ENCODE measurements around the gene SCRT2.

SCRT2 gene

DNA sequence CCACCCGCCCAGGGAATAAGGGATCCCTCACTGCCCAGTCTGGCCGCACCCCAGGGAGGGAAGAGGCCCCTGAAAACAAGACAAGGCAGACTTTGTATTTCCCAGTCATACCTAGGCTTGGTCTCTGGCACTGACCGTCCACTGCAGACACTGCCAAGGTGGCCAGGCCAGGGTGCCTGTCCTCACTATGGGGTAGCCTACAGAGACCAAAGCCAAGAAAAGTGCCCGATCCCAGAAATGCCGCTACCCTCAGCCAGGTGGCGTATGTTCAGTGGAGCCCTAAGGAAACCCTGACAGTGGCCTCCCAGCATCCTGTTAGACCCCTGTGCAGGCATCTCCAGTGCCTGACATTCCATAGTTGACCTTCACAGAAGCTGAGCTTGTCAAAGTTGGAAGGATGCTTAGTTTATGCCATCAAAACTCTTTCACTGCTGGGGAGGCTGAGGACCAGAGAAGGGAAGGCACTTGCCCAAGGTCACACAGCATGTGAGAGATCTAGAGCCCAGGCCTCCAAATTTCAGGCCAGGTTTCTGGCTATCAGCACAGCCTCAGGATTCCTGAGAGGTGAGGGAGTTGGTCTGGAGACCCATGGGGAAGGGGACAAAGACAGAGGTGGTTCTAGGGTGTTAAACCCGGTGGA lies 2.5 kb downstream of the SCRT2 start:
- H3K36me3 ChIP-seq (ENCODE audit: insufficient read depth), result no peaks in the 10 kb centered on the region
- peaks cover 45% of the 10 kb centered on the region for H3K27me3 ChIP-seq (ENCODE audit: insufficient read depth, low read depth)
- H3K27ac ChIP-seq, result no peak overlapping the region
- no peaks in the 10 kb centered on the region for H3K79me2 ChIP-seq (ENCODE audit: insufficient read depth, low read depth)
- H2AFZ ChIP-seq (ENCODE audit: low read depth), result no peak overlapping the region
- peaks cover 12% of the 10 kb centered on the region for H3K4me1 ChIP-seq (ENCODE audit: low read depth, poor library complexity, severe bottlenecking)
- no peak overlapping the region for H3K4me3 ChIP-seq (IDR thresholded peaks at IDR 0.05; ENCODE audit: insufficient read depth, low read depth, low read length)
- no peak overlapping the region for H3K9ac ChIP-seq
- no peaks in the 10 kb centered on the region for H4K20me1 ChIP-seq (ENCODE audit: insufficient read depth)
- TF ChIP-seq, protein P1, sequence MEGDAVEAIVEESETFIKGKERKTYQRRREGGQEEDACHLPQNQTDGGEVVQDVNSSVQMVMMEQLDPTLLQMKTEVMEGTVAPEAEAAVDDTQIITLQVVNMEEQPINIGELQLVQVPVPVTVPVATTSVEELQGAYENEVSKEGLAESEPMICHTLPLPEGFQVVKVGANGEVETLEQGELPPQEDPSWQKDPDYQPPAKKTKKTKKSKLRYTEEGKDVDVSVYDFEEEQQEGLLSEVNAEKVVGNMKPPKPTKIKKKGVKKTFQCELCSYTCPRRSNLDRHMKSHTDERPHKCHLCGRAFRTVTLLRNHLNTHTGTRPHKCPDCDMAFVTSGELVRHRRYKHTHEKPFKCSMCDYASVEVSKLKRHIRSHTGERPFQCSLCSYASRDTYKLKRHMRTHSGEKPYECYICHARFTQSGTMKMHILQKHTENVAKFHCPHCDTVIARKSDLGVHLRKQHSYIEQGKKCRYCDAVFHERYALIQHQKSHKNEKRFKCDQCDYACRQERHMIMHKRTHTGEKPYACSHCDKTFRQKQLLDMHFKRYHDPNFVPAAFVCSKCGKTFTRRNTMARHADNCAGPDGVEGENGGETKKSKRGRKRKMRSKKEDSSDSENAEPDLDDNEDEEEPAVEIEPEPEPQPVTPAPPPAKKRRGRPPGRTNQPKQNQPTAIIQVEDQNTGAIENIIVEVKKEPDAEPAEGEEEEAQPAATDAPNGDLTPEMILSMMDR (conservative IDR thresholded peaks at IDR 0.05; ENCODE audit: low read depth, low read length), result peak; percentile 33
- H3K4me2 ChIP-seq, result no peak overlapping the region

DNA sequence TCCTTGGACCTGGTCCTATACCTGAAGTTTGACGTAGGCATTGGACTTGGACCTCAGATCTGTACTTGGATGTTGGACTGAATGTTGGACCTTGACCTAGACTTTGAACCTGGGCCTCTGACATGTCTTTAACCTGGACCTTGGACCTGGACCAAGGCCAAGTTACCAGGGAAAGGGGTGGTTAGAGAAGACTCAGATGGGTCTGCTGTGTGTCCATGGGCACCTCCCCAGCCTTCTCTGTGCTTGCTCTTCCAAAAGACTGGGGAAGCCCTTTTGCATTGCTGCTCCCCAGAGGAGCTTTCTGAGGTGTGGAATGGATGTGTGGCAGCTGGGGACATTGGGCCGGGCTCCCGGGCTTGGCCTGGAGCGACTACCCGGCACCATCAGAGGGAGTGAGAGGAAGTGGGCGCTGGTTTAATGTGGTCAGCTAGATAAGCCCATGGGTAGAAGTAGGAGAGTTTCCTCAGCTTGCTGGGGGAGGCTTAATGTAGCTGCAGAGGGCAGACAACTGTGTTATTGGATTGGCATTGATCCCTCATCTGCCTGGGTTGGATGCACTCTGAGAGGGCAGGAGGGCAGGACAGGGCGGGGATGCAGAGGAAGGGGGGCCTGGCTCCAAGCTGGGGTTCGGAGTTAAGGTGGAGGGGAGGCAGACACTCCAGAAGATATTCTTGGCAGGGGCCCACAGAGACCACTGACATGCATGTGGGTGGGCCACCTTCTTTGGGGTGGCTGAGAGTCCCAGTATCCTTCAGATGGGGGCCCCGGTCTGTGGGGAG lies 4.2 kb downstream of the SCRT2 start:
- TF ChIP-seq, protein P1 (conservative IDR thresholded peaks at IDR 0.05; ENCODE audit: low read depth, low read length), result no peak
- H3K4me3 ChIP-seq (IDR thresholded peaks at IDR 0.05; ENCODE audit: insufficient read depth, low read depth, low read length), result no peak overlapping the region
- no peak overlapping the region for H3K4me2 ChIP-seq
- no peak overlapping the region for H2AFZ ChIP-seq (ENCODE audit: low read depth)
- no peaks in the 10 kb centered on the region for H3K79me2 ChIP-seq (ENCODE audit: insufficient read depth, low read depth)
- no peaks in the 10 kb centered on the region for H3K36me3 ChIP-seq (ENCODE audit: insufficient read depth)
- H3K9ac ChIP-seq, result no peak overlapping the region
- H3K4me1 ChIP-seq (ENCODE audit: low read depth, poor library complexity, severe bottlenecking), result peaks cover 7% of the 10 kb centered on the region
- no peaks in the 10 kb centered on the region for H4K20me1 ChIP-seq (ENCODE audit: insufficient read depth)
- peaks cover 38% of the 10 kb centered on the region for H3K27me3 ChIP-seq (ENCODE audit: insufficient read depth, low read depth)
- no peak overlapping the region for H3K27ac ChIP-seq

DNA sequence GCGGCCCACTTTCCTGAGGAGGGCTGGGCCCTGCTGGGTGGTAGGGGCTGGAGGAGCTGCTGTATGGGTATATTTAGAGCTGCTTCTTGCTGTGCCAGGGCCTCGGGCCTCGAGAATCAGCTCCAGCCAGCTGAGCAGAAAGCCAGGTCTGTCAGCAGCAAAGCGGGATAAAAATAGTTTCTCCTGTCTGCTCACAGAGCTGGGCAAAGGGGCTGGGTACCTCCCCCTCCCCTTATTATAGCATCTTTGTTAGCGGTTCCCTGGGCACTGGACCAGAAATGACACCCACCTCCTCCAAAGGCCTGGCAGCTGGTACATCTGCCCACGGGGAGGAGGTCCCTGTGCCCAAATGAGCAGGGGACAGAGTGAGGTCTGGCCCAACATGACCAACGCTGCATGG lies 6.0 kb downstream of the SCRT2 start:
- Histone ChIP-seq H3K27me3 (ENCODE audit: insufficient read depth, low read depth) (peaks cover 21% of the 10 kb centered on the region; the same call in 1 of the 2 replicates), H3K4me1 (ENCODE audit: low read depth, poor library complexity, severe bottlenecking) (no peaks in the 10 kb centered on the region), H2AFZ (ENCODE audit: low read depth) (no peak overlapping the region)

DNA sequence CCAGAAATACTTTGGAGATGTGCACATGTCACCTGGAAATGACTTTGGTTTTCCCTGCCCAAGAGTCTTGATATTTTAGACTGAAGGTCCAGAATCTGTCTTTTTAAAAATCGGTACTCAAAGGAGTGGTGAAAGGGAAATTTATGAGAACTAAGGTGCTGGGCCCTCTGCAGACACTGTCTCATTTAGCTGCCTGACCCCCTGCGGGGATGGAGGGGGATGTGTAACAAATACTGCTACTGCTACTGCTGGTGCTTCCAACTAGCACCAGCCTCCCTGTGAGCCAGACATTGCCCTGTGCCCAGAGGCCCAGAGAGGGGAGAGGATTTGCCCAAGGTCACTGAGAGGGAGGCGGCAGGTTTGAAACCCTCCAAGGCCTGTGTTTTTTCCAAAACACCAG lies 7.0 kb downstream of the SCRT2 start:
- no peak overlapping the region for H2AFZ ChIP-seq (ENCODE audit: low read depth)
- H3K4me2 ChIP-seq, result no peak overlapping the region
- no peak overlapping the region for H3K9ac ChIP-seq
- no peak overlapping the region for H3K4me3 ChIP-seq (IDR thresholded peaks at IDR 0.05; ENCODE audit: insufficient read depth, low read depth, low read length)
- no peak overlapping the region for H3K27ac ChIP-seq
- no peaks in the 10 kb centered on the region for H3K79me2 ChIP-seq (ENCODE audit: insufficient read depth, low read depth)
- H3K36me3 ChIP-seq (ENCODE audit: insufficient read depth), result no peaks in the 10 kb centered on the region
- no peaks in the 10 kb centered on the region for H3K4me1 ChIP-seq (ENCODE audit: low read depth, poor library complexity, severe bottlenecking)
- H3K27me3 ChIP-seq (ENCODE audit: insufficient read depth, low read depth), result peaks cover 12% of the 10 kb centered on the region; the same call in 1 of the 2 replicates
- no peaks in the 10 kb centered on the region for H4K20me1 ChIP-seq (ENCODE audit: insufficient read depth)
- TF ChIP-seq, protein P1 (conservative IDR thresholded peaks at IDR 0.05; ENCODE audit: low read depth, low read length), result no peak

More for the DNA sequence above, 6.0 kb downstream of the SCRT2 start:
- Histone ChIP-seq H3K27ac (no peak overlapping the region), H3K4me3 (IDR thresholded peaks at IDR 0.05; ENCODE audit: insufficient read depth, low read depth, low read length) (no peak overlapping the region), H3K9ac (no peak overlapping the region), H4K20me1 (ENCODE audit: insufficient read depth) (no peaks in the 10 kb centered on the region), H3K4me2 (no peak overlapping the region), H3K79me2 (ENCODE audit: insufficient read depth, low read depth) (no peaks in the 10 kb centered on the region), H3K36me3 (ENCODE audit: insufficient read depth) (no peaks in the 10 kb centered on the region)
- TF ChIP-seq, protein P1 (conservative IDR thresholded peaks at IDR 0.05; ENCODE audit: low read depth, low read length), result no peak

Data from KMS-11 (cell line).